ENCODE data around the gene NATD1.
"Not testable (repeated sequence)": the region's sequence is repeated elsewhere in the genome, so short reads cannot be mapped to it uniquely, and the experiment has no call there.

NATD1 gene

GRCh38 chr17:21214015-21214776, 39.0 kb downstream of the NATD1 start, which contains the start of gene TMEM11:
TSS of gene TMEM11 (minus strand) at chr17:21214161. CDS start at chr17:21214152, 9 bp downstream.
- DNase-seq, result peak; percentile 90 to 98 (median 92)

- peak in 1 of 5 experiments; percentile 36 for DNase-seq
Measured at GRCh38 chr17:21213638-21214014, 39.6 kb downstream of the NATD1 start.

GRCh38 chr17:21212826-21213637, 40.2 kb downstream of the NATD1 start:
- no peak for DNase-seq

GRCh38 chr17:21211825-21212479, 41.3 kb downstream of the NATD1 start:
- DNase-seq, result peak in 1 of 5 experiments; percentile 17

GRCh38 chr17:21210411-21211076, 42.7 kb downstream of the NATD1 start:
- DNase-seq, result no peak

- DNase-seq, result no peak
Measured at GRCh38 chr17:21209511-21210175, 43.6 kb downstream of the NATD1 start.

GRCh38 chr17:21208352-21208751, 44.9 kb downstream of the NATD1 start:
- no peak for DNase-seq

GRCh38 chr17:21204935-21205334, 48.3 kb downstream of the NATD1 start:
- no peak for DNase-seq

GRCh38 chr17:21202512-21202911, 50.7 kb downstream of the NATD1 start:
- DNase-seq, result no peak

GRCh38 chr17:21201874-21202273, 51.3 kb downstream of the NATD1 start:
- DNase-seq, result no peak

- DNase-seq, result no peak
Measured at GRCh38 chr17:21201298-21201595, 52.0 kb downstream of the NATD1 start.

- DNase-seq, result no peak
Measured at GRCh38 chr17:21200590-21201297, 52.5 kb downstream of the NATD1 start.

- DNase-seq, result no peak
Measured at GRCh38 chr17:21199856-21200255, 53.4 kb downstream of the NATD1 start.

GRCh38 chr17:21199311-21199710, 53.9 kb downstream of the NATD1 start:
- DNase-seq, result no peak

- DNase-seq, result no peak
Measured at GRCh38 chr17:21198411-21198810, 54.8 kb downstream of the NATD1 start.

- DNase-seq, result no peak
Measured at GRCh38 chr17:21196126-21196525, 57.1 kb downstream of the NATD1 start.

- no peak for DNase-seq
Measured at GRCh38 chr17:21194703-21195102, 58.5 kb downstream of the NATD1 start.

GRCh38 chr17:21194226-21194625, 59.0 kb downstream of the NATD1 start:
- no peak for DNase-seq

- DNase-seq, result peak in 1 of 5 experiments; percentile 57
Measured at GRCh38 chr17:21193031-21193430, 60.2 kb downstream of the NATD1 start.

- DNase-seq, result not testable (repeated sequence)
Measured at GRCh38 chr17:21192414-21192813, 60.8 kb downstream of the NATD1 start.

- no peak for DNase-seq
Measured at GRCh38 chr17:21191698-21192097, 61.5 kb downstream of the NATD1 start.

GRCh38 chr17:21190078-21190477, 63.1 kb downstream of the NATD1 start:
- DNase-seq, result no peak

Measured in T-helper 2 cell (primary cell).